NK-92 (cell line): ENCODE measurements around the gene BAG3.
"Not testable (repeated sequence)": the region's sequence is repeated elsewhere in the genome, so short reads cannot be mapped to it uniquely, and the experiment has no call there.

Experiments used
- DNase-seq: peaks from one replicate; lab custom pipeline; 2025; ENCODE audit not compliant: unreplicated experiment; lab: John Stamatoyannopoulos, UW

The BAG3 gene

DNA sequence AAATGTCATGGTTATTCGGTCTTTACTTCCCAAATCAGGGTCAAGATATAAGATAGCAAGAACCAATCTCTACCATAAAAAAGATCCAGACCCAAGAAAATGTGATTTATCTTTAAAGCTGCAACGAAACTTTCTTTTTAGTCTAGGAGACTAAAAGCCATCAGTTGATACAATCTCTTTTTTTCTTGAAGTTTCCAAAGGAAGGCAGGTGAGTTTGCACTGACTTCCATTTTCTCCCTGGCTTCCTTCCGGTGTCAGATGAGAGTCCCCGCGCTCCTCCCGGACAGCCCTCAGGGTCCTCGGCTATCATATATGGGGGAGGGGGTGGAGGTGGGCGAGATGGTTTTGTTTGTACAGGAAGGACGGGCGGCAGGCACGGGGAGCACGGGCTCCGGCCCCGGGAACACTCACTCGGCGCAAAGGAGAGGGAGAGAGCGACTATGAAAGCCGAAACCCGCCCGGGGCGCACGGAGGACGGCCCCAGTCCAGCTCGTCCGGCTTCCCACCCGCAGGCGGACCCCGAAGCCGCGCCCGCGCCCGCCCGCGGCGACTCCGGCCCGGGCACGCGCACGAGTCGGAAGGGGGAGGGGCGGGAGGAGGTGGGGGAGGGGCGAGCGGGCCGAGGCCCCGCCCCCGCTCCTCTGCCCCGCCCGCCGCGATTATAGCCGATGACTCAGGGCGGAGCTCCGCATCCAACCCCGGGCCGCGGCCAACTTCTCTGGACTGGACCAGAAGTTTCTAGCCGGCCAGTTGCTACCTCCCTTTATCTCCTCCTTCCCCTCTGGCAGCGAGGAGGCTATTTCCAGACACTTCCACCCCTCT is at the start of gene BAG3:
Gene BAG3 (plus strand): TSS at position 689 of the 822 bp plus-strand sequence. CDS start 296 bp downstream, outside the sequence.
- no peak for DNase-seq

DNA sequence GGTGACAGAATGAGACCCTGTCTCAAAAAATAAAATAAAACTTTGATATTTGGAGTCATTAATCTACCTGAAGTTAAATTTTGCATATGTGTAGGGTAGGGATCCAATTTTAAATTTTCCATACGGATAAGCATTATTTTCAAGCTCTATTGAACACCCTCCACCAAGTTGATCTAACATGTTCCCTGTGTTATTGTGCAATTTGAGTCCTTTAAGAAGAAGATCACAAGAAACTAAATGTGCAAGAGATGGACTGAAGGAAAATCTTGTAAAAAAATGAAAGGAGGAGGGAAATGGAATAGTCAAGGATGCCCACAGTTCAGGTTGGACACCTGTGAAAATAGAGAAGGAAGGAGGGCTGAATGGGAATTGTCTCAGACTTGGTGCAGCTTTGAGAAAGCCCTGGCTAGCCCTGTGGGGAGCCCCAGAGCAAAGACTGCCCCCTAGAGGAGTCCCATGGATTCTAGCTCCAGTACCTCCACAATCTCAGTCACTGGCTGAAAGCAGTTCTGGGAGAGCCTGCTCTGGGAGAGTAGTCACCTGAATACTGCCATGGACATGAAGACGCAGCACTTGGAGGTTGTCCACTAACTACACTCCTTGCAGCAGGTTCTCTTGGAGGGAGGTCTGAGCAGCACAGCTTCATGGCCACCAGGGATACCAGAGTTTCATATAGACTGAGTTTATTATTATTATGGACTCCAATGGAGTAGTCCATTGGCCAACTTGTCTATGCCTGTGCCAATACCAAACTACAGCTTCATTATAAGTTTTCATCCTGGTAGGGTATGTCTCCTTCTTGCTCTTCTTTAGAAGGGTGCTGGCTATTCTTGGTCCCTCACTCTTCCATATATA is 48.7 kb upstream of the BAG3 start:
- DNase-seq, result no peak

DNA sequence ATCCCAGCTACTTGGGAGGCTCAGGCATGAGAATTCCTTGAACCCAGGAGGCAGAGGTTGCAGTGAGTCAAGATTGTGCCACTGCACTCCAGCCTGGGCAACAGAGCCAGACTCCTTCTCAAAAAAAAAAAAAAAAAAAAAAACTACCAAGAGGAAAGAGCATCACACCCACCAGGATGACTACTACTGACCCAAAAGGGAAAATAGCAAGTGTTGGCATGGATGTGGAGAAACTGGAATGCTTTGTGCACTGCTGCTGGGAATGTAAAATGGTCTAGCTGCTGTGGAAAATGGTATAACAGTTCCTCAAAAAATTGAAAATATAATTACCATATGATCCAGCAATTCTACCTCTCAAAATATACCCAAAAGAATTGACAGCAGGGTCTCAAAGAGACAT is 46.7 kb upstream of the BAG3 start:
- DNase-seq, result no peak

DNA sequence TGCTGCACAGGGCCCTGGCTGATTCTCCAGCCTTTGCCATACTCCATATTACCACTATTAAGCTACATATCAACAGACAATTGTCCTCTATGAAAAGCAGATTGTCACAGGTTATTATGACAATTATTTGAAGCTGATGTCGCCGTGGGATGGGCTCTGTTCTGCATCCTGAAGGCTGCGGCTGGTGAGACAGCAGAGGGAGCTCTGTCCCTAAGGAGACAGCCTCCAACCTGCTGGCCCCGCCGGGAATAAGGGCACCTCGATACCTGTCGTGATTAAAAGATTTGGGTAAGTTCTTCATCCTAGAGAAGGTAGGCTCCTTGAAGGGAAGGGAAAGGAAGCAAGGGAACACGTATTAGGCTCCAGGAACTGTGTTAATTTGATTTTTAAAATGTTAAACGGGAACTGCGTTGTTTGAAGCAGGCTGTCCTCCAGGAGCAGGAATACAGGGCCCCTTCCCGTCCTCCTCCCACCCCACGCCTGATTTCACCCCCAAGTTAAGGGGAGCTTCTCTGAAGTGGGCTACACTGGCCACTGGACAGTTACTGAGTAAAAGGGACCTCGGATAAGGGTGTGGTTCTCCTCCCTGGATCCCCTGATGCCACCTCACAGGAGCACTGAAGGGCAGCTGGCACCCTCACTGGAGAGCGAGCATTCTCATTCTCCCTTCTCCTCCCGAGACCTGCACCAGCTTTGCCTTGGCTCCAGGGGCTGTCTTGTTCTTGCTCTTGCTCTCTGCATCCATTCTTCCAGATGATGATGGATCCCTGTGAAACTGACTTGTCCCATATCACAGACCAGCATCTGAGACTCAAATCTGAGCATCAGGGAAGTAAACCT is 42.6 kb upstream of the BAG3 start:
- no peak for DNase-seq

DNA sequence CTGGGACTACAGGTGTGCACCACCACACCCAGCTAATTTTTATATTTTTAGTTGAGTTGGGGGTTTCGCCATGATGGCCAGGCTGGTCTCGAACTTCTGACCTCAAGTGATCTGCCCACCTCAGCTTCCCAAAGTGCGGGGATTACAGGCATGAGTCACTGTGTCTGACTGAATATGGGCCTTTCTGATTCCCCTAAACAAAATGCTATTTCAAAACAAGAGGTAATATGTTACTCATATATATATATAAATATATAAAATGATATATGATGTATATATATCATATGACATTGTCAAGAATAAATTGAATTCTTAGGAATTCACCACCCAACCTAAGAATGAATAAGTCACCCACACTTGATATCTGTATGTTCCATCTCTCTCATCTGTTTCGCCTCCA is 41.7 kb upstream of the BAG3 start:
- DNase-seq, result no peak

DNA sequence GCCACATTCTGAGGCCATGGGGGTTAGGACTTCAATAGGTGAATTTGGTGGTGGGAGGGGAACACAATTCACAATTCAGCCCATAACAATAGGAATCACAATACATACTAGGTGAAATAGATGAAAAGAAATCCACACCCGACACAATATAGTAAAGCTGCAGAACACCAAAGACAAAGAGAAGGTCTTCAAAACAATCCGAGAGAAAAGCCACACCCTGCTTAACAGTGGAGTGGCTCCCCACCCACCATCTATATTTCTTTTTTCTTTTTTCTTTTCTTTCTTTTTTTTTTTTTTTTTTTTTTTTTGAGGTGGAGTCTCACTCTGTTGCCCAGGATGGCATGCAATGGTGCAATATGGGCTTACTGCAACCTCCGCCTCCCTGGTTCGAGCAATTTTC is 39.7 kb upstream of the BAG3 start:
- no peak for DNase-seq

DNA sequence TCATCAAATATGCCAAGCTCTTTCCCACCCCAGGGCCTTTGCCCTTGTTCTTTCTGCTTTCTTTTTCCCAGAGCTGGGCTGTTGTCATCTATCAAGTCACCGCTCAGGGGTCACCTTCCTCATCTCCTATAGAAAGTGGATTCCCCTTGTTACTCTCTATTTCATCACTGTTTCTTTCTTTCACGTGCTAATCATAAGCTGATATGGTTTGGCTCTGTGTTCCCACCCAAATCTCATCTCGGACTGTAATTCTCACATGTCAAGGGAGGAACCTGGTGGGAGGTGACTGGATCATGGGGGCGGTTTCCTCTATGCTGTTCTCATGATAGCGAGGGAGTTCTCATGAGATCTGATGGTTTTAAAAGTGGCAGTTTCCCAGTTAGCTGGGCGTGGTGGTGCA is 37.4 kb upstream of the BAG3 start:
- no peak for DNase-seq

DNA sequence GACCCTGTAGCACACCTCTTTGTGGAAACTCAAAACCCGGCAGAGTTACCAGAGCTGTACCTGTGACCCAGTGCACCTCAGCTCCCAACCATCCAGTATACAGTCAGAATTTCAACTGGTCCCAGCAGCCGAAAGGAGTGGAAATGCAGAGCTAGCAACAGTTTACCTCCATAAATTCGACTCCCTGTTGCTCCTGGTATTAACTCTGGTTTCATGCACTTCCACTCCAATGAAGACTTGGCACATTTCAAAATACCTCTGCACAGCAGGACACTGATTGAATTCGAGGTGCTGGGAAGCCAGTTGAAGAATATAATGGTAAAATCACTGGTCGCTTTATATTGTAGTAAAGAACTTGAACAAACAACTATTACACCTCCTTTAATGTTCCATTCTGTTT is 36.5 kb upstream of the BAG3 start:
- DNase-seq, result no peak

DNA sequence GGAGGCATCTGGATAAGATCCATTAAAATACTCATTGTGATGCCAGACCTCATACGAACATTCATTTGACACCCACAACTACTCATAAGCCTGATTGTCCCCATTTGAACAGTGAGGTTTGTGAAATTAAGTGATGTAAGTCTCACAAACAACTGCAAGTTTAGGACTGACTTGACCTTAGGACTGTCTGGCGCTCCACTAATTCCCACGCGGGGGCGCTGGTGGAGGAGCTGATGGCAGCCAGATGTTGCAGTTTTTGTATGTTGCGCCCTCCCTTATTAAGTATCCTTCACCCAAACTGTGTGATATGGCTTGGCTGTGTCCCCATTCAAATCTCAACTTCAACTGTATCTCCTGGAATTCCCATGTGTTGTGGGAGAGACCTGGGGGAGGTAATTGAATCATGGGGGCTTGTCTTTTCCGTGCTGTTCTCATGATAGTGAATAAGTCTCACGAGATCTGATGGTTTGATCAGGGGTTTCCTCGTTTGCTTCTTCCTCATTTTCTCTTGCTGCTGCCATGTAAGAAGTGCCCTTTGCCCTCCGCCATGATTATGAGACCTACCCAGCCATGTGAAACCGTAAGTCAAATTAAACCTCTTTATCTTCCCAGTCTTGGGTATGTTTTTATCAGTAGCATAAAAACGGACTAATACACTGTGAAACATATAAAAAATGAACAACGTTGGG is 34.2 kb upstream of the BAG3 start:
- DNase-seq, result no peak

DNA sequence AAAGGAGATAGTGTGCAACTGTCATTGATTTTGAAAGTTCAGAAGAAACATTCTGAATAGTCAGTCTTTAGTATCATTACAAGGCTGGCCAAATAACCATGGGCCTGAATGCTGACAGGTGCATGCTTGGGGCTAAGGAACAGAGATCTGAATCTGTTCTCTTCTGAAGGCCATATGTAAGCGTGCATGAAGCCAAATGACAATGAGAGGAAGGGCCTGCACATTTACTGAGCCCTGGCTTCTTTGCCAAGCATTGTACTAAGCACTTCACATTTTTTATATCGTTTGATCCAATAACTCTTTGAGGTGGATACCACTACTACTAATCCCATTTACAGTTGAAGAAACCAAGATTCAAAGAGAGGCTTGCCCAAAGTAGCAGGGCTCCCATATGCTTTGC is 32.0 kb upstream of the BAG3 start:
- DNase-seq, result no peak

DNA sequence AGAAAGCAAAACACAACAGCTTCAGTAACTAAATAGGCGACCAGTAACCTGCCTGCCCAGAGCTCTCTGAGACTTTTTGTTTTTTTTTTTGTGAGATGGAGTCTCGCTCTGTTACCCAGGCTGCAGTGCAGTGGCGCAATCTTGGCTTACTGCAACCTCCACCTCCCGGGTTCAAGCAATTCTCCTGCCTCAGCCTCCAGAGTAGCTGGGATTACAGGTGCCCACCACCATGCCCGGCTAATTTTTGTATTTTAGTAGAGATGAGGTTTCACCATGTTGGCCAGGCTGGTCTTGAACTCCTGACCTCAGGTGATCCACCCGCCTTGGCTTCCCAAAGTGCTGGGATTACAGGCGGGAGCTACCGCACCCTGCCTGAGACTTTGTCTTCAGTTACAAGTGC is 31.4 kb upstream of the BAG3 start:
- not testable (repeated sequence) for DNase-seq

DNA sequence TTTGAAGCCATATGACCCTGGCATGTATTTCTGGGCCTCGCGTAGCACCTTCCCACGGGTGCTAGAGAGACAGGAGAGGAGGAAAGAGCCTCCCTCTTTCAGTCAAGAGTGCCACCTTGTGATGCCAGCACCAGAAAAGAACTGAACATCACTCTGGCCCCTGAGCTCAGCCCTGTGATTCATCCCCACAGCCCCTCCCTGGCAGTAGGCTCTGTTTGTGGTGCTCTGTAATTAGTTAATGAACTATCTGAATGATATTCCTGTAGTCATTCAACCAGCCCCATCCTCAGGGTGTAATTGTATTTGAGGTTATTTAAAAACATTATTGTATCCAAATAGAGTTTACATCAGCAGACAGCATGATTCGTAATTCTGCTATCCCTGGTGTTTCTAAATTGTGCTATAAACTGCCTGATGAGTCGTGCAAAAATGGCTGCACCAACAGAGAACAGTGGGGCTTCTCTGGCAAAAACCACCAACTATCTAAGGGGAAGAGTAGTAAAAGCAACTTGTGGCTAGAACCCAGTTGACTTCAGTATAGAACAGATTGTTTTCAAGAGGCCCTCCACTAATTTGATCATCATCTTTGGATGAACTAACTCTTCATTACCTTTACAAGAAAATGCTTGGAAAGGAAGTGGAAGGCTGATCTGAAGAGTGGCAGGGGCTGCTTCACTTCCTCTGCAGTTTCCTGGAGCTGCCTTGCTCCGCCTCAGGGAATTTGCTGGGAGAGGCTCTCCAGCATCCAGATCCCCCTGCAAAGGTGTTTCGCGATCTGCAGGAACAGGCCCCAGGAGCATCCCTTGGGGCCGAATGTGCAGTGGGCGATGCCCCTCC is 30.7 kb upstream of the BAG3 start:
- no peak for DNase-seq

DNA sequence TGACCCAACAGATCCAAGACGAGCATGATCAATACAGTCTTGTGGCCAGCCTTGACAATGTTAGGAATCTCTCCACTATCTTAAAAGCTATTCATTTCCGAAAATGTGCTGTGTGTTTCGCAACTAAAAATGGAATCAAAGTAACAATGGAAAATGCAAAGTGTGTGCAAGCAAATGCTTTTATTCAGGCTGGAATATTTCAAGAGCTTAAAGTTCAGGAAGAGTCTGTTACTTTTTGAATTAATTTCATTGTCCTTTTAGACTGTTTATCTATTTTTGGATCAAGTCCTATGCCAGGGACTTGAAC is 30.1 kb upstream of the BAG3 start:
- DNase-seq, result no peak

DNA sequence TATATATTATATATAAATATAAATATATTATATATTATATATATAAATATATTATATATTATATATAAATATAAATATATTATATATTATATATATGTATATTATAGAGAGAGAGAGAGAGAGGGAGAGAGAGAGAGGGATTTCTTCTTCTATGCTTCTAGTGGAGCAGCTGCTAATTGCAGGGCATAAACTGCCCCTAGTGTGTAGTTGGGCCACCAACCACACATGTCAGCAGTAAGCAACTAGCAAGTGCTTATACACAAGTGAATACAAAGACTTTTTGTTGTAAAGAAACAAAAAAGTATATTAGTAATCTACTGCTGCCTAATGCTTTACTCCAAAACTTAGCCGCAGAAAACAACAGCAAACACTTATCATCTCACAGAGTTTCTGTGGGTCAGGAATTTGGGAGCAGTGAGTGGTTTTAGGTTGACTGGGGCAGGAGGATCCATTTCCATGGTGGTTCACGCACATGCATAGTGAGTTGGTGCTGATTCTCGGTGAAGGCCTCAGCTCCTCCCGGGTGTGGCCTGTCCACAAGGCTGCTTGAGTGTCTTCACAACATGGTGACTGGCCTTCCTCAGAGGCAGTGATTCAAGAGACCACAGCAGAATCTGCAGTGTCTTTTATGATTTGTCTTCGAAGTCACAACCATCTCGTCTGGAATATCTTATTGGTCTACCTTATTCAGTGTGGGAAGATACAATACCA is 25.5 kb upstream of the BAG3 start:
- no peak for DNase-seq

DNA sequence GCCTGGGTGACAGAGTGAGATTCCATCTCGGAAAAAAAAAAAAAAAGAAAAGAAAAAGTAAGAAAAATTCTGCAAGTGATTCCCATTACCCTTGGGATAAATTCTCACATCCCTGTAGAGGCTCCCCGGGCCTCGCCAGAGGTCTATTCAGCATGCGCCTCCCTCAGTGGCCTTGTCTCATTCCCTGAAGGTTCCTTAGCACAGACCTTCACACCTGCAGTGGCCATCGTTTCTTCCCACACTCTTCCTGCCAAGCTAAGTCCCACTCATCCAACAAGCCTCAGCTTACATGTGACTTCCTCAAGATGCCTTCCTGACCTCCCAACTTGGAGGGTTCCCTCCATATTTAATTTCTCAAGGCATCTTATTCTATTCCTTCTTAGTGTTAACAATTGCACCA is 20.9 kb upstream of the BAG3 start:
- DNase-seq, result no peak

DNA sequence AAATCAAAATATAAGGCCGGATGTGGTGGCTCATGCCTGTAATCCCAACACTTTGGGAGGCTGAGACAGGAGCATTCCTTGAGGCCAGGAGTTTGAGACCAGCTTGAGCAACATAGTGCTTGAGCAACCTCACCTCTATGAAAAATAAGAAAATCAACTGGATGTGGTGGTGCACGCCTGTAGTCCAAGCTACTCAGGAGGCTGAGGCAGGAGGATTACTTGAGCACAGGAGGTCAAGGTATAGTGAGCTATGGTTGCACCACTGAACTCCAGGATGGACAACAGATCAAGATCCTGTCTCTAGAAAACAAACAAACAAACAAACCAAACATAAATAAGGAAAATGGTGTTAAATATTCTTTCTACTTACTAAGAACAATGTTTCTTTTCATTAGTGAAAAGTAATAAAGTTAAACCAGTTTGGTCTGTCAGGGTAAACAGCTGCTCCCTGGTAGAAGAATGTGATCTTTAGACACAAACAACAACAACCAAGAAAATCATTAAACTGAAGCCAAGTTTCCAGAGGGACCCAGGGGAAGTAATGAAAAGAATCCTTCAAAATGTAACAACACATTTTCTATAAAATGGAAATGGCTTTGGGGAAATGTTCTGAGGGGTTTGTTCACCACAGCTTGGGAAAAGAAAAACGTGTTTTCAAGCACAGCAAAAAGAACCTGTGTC is 17.5 kb upstream of the BAG3 start:
- DNase-seq, result no peak

DNA sequence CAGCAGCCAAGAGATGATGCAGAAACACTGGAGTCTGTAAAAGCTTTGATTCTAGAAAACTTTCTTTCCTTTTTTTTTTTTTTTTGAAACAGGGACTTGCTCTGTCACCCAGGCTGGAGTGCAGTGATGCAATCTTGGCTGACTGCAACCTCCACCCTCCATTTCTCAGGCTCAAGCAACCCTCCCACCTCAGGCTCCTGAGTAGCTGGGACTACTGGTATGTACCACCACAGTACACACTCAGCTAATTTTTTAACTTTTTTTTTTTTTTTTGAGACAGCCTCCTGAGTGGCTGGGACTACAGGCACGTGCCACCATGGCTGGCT is 17.0 kb upstream of the BAG3 start:
- no peak for DNase-seq

DNA sequence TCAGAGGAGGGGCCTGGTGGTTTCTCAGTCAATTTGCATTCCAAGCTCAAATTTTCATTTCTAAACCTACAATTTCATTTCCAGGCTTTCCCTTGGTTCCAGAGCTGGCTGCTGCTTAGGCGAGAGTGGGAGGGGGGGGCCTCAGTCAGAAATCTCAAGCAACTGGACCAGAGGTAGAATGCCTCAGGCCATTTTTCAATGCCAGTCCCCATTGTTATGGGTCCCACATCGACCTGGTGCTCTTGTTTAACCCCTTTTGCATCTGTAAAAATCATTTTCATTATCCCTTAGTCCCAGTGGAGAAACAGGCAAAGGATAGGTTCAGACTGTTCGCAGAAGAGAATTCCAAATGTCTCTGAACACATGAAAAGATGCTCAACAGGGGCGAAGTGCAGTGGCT is 13.5 kb upstream of the BAG3 start:
- DNase-seq, result no peak

DNA sequence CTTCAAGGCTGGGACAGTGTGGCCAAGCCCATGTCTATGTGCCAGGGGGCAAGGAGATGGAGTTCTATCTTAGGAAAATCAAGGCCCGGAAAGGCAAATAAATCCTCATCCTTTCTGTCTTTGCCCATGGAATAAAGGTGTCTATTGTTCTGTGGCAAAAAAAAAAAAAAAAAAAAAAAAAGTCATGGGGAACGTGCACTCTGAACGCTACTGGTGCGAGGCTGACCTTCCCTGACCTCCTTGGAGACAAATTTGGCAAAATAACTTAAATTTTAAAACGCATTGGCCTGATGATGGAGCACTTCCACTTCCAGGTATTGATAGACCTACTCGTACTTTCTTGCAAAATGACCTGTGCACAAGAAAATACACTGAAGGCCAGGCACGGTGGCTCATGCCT is 12.2 kb upstream of the BAG3 start:
- DNase-seq, result no peak
